ENCODE results near the gene CD80.
"Not testable (repeated sequence)": the region's sequence is repeated elsewhere in the genome, so short reads cannot be mapped to it uniquely, and the experiment has no call there.

CD80 gene

DNA sequence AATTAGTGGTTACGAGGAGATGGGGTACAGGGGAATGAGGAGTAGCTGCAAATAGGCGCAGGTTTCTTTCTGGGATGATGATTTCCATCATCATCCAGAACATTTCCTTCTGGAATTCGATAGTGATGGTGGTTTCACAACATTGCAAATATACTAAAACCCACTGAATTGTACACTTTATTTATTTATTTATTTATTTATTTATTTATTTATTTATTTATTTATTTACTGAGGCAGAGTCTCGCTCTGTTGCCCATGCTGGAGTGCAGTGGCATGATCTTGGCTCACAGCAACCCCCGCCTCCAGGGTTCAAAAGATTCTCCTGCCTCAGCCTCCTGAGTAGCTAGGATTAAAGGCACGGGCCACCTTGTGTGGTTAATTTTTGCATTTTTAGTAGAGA is 6.5 kb downstream of the CD80 start:
- not testable (repeated sequence) for H3K27ac Mint-ChIP-seq (ENCODE audit: low read depth); H3K9me3 Mint-ChIP-seq; H3K4me3 Mint-ChIP-seq; H3K27me3 Mint-ChIP-seq; ATAC-seq (replicated peaks; ENCODE audit: extremely low read depth, poor library complexity, severe bottlenecking); DNase-seq (ENCODE audit: low spot score in 2 of 2); H3K36me3 Mint-ChIP-seq (ENCODE audit: insufficient read depth); H3K4me1 Mint-ChIP-seq

DNA sequence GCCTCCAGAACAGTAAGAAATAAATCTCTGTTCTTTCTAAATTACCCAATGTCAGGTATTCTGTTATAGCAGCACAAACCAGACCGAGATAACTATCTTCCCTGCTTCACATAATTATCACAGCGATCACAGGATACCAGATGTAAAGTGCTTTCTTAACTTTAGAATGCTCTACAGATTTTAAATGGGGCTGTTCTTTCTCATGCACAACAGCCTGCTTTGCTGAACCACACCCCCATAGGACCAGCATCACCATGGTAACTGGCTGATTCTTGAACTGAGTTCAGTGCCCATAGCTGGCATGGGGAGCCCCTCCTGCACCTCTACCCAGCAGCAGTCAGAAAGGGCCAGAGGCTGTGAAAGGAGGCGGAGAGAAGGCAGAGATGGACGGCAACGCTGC is 7.8 kb downstream of the CD80 start:
- Mint-ChIP-seq H3K4me3 (no peak overlapping the region), H3K9me3 (no peaks in the 10 kb centered on the region), H3K36me3 (ENCODE audit: insufficient read depth) (no peaks in the 10 kb centered on the region), H3K27ac (ENCODE audit: low read depth) (no peak overlapping the region), H3K27me3 (no peaks in the 10 kb centered on the region), H3K4me1 (no peaks in the 10 kb centered on the region)
- ATAC-seq (replicated peaks; ENCODE audit: extremely low read depth, poor library complexity, severe bottlenecking) (no peak), DNase-seq (ENCODE audit: low spot score in 2 of 2) (no peak)

DNA sequence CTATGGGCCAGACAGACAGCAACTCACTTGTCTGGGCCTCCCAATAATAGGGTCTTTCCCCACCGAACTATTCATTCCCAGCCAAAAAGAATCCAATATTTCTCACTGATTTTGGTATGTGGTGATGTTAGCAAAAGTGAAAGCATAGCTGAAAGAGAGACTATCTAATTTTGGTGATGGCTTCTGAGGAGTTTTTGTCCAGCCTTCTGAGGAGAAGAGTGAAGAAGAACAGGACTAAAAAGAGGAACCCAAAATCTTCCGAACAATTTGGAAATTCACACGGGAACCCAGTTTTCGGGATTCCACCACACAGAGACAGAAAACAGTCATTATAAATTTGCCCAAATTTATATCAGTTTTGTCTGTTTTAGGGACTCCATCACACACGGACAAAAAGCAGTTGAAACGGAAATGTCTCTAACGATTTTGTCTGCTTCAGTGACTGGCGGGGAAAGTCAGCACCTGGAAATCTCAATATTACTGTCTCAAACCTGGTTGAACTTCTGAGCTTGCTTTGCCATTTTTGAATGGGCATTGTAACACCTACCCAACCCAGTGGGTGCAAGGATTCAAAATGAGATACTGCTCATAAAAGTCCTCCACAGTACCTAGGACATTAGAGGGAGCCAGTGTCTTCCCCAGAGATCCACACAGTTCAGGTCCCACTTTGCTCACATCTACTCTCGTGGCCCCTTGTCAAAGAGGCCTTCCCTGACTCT is 9.1 kb downstream of the CD80 start:
- H3K27me3 Mint-ChIP-seq, result no peaks in the 10 kb centered on the region
- no peaks in the 10 kb centered on the region for H3K4me1 Mint-ChIP-seq
- no peak for DNase-seq (ENCODE audit: low spot score in 2 of 2)
- H3K9me3 Mint-ChIP-seq, result no peaks in the 10 kb centered on the region
- H3K36me3 Mint-ChIP-seq (ENCODE audit: insufficient read depth), result no peaks in the 10 kb centered on the region
- ATAC-seq (replicated peaks; ENCODE audit: extremely low read depth, poor library complexity, severe bottlenecking), result no peak
- no peak overlapping the region for H3K4me3 Mint-ChIP-seq
- no peak overlapping the region for H3K27ac Mint-ChIP-seq (ENCODE audit: low read depth)

DNA sequence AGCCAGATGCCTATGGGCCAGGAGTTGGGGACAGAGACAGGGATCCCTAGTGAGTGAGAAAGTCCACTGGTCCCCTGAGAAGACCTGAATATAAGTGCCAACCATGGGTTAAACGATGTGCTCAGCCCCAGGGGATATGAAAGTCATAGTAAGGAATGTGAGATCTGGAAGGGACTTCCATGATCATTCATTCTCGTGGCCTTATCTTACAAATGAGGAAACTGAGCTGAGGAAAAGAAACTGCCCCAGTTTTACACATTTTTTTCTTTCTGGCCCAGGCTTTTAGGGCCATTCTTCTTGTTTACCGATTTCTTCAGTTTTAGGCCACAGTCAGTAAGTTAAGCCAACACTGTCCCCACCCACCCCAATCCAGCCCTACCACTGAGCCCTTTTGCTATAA is 11.1 kb downstream of the CD80 start:
- H3K27ac Mint-ChIP-seq (ENCODE audit: low read depth), result no peak overlapping the region

DNA sequence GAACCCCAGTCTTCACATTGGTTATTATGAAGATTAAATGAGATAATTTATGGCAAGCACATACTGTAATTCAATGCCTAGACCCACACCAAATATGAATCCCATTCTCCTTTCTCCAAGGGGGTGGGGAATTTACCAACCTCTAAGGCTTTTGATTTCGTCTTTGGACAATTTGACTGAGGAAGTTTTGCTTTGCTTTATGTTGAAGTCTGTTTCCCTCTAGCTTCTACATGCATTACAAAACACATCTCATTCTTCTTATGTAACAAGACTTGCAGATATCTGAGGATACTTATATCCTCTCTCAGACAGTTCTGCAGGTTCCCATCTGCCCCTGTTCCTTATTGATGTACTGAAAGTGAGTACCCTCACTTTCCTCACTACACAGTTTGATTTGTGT is 12.2 kb downstream of the CD80 start:
- no peaks in the 10 kb centered on the region for H3K9me3 Mint-ChIP-seq
- DNase-seq (ENCODE audit: low spot score in 2 of 2) (no peak), ATAC-seq (replicated peaks; ENCODE audit: extremely low read depth, poor library complexity, severe bottlenecking) (no peak)
- H3K4me3 Mint-ChIP-seq, result no peak overlapping the region
- no peaks in the 10 kb centered on the region for H3K27me3 Mint-ChIP-seq
- no peaks in the 10 kb centered on the region for H3K4me1 Mint-ChIP-seq
- H3K27ac Mint-ChIP-seq (ENCODE audit: low read depth), result no peak overlapping the region
- no peaks in the 10 kb centered on the region for H3K36me3 Mint-ChIP-seq (ENCODE audit: insufficient read depth)

More for the DNA sequence above, 11.1 kb downstream of the CD80 start:
- H3K27me3 Mint-ChIP-seq, result no peaks in the 10 kb centered on the region
- H3K9me3 Mint-ChIP-seq, result no peaks in the 10 kb centered on the region
- no peak overlapping the region for H3K4me3 Mint-ChIP-seq
- no peaks in the 10 kb centered on the region for H3K36me3 Mint-ChIP-seq (ENCODE audit: insufficient read depth)
- DNase-seq (ENCODE audit: low spot score in 2 of 2), result no peak
- no peaks in the 10 kb centered on the region for H3K4me1 Mint-ChIP-seq
- ATAC-seq (replicated peaks; ENCODE audit: extremely low read depth, poor library complexity, severe bottlenecking), result no peak

DNA sequence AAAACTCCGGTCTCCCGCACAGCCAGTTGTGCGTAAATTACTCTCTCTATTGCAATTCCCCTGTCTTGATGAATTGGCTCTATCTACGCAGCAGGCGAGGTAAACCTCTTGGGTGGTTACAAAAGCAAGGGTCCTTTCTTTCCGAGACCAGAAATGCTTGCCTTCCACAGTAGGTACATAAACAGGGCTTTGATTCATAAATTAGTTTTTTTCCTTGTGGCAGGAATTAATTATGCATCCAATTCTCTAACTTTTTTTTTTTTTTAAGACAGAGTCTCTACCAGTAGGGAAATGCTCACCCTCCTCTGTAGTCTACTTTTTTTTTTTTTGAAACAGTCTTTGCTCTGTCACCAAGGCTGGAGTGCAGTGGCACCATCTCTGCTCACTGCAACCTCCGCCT is 16.3 kb downstream of the CD80 start:
- no peak for DNase-seq (ENCODE audit: low spot score in 2 of 2)
- Mint-ChIP-seq H3K9me3 (no peaks in the 10 kb centered on the region), H3K27me3 (no peaks in the 10 kb centered on the region), H3K27ac (ENCODE audit: low read depth) (no peak overlapping the region), H3K36me3 (ENCODE audit: insufficient read depth) (no peaks in the 10 kb centered on the region), H3K4me1 (no peaks in the 10 kb centered on the region), H3K4me3 (no peak overlapping the region)
- no peak for ATAC-seq (replicated peaks; ENCODE audit: extremely low read depth, poor library complexity, severe bottlenecking)

DNA sequence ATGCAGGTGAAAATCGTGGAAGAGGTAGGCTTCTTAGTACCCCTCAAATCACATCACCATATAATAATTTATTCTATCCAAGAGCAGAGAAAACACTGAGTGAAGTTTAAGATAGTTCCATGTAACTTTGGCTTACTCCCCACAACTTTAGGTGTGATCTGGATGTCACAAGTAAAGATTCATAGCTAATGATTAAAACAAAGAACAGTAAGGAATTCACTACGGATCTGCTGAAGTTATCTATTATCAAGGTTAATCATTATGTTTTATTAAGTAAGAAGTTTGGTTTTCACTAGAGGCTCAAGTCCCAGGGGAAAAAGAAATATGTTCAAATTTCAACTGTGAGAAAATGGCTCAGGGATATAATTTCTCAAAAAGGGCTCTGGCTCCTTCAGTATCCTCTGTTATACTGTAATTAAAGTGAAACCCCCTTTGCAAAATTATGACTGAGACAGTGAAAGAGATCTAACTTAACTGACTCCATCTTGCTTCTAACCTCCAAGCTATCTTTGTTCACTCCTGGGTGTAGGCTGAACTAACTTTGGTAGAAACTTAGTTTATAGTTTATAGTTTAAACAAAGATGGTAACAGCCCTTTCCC is 17.1 kb downstream of the CD80 start:
- ATAC-seq (replicated peaks; ENCODE audit: extremely low read depth, poor library complexity, severe bottlenecking) (no peak), DNase-seq (ENCODE audit: low spot score in 2 of 2) (no peak)
- Mint-ChIP-seq H3K4me3 (no peak overlapping the region), H3K4me1 (no peaks in the 10 kb centered on the region), H3K9me3 (no peaks in the 10 kb centered on the region), H3K27me3 (no peaks in the 10 kb centered on the region), H3K27ac (ENCODE audit: low read depth) (no peak overlapping the region), H3K36me3 (ENCODE audit: insufficient read depth) (no peaks in the 10 kb centered on the region)

DNA sequence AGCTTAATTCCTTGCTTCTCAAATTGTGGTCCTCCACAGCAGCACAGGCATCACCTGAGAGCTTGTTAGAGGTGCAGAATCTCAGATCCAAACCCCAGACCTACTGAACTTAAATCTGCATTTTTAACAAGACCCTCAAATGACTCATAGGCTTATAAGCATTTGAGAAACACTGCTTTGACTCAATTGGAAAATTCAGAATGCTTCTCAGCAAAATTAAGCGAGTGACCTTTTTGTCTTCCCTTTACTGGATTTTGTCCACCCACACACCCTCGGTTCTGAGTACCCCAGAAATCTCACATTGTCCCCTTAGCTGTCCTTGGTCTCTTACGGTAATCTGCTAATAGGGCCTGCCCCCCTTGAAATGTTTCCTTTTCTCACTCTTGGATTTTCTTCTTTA is 17.9 kb downstream of the CD80 start:
- Mint-ChIP-seq H3K4me1 (no peaks in the 10 kb centered on the region), H3K4me3 (no peak overlapping the region), H3K36me3 (ENCODE audit: insufficient read depth) (no peaks in the 10 kb centered on the region), H3K9me3 (no peaks in the 10 kb centered on the region), H3K27ac (ENCODE audit: low read depth) (no peak overlapping the region), H3K27me3 (no peaks in the 10 kb centered on the region)
- no peak for DNase-seq (ENCODE audit: low spot score in 2 of 2)
- ATAC-seq (replicated peaks; ENCODE audit: extremely low read depth, poor library complexity, severe bottlenecking), result no peak

DNA sequence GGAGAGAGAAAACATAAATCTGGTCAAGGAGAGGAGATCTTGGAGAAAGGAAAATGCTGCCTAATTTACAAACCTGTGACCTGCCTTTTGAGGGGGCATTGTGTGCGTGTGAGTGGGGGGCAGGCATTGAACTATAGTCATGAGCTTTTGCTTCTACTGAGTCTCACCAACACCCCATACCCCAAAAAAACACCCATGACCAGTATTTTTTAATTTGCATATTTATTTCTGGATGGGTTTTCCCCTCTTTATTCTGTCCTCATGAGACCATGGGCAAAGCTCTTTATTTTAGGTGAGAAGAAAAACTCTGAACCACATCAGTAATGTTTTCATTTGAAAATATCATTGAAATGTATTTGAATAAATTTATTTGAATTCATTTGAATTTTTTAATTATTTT is 20.6 kb downstream of the CD80 start:
- no peaks in the 10 kb centered on the region for H3K4me1 Mint-ChIP-seq
- H3K27me3 Mint-ChIP-seq, result no peaks in the 10 kb centered on the region
- H3K9me3 Mint-ChIP-seq, result no peaks in the 10 kb centered on the region
- H3K27ac Mint-ChIP-seq (ENCODE audit: low read depth), result no peak overlapping the region
- H3K36me3 Mint-ChIP-seq (ENCODE audit: insufficient read depth), result no peaks in the 10 kb centered on the region
- ATAC-seq (replicated peaks; ENCODE audit: extremely low read depth, poor library complexity, severe bottlenecking), result no peak
- no peak overlapping the region for H3K4me3 Mint-ChIP-seq
- DNase-seq (ENCODE audit: low spot score in 2 of 2), result no peak

DNA sequence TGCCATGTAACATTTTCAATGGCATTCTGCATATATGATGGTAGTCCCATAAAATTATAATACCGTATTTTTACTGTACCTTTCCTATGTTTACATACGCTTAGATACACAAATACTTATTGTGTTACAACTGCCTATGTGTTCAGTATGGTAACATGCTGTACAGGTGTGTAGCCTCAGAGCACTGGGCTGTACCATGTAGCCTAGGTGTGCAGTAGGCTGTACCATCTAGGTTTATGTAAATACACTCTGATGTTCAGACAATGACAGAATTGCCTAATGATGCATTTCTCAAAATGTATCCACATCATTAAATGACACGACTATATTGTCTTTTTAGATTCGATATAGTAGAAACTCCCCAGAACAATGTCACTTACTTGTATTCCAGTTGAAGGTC is 22.7 kb downstream of the CD80 start:
- Mint-ChIP-seq H3K9me3 (no peaks in the 10 kb centered on the region), H3K27me3 (no peaks in the 10 kb centered on the region), H3K4me1 (no peaks in the 10 kb centered on the region), H3K27ac (ENCODE audit: low read depth) (no peak overlapping the region), H3K36me3 (ENCODE audit: insufficient read depth) (no peaks in the 10 kb centered on the region), H3K4me3 (no peak overlapping the region)
- ATAC-seq (replicated peaks; ENCODE audit: extremely low read depth, poor library complexity, severe bottlenecking), result no peak
- DNase-seq (ENCODE audit: low spot score in 2 of 2), result no peak

DNA sequence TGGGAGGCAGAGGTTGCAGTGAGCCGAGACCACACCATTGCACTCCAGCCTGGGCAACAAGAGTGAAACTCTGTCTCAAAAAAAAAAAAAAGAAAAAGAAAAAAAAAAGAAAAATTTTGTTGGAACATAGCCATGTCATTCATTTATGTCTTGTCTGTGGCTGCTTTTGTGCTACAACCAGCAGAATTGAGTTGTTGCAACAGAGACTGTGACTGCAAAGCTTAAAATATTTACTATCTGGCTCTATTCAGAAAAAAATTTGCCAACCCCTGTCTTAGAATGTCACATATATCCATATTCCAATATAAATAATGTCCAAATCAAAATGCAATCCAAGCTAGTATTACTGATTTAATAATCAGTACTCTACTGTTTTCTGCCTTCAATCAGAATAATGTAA is 25.1 kb downstream of the CD80 start:
- Mint-ChIP-seq H3K27ac (ENCODE audit: low read depth) (no peak overlapping the region), H3K36me3 (ENCODE audit: insufficient read depth) (no peaks in the 10 kb centered on the region), H3K4me1 (no peaks in the 10 kb centered on the region), H3K27me3 (no peaks in the 10 kb centered on the region), H3K9me3 (no peaks in the 10 kb centered on the region), H3K4me3 (no peak overlapping the region)
- ATAC-seq (replicated peaks; ENCODE audit: extremely low read depth, poor library complexity, severe bottlenecking) (no peak), DNase-seq (ENCODE audit: low spot score in 2 of 2) (no peak)

DNA sequence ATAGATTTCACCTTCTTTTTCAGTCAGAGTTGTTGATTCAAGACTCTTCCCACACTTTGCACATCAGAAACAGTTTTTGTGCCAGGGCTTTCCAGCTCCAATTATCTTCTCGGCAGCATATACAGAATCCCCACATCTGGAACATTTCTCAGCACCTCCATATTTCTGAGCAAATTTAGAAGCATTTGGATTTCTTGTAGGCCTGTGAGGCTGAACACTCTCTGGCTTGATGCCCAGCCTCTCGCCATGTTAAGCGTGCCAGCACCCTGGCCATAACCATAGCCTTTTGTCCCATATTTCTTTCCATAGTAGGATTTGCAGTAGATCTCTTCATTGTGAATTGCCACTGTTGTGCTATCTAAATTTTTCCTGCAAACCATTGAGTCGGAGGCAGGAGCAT is 28.3 kb downstream of the CD80 start:
- ATAC-seq (replicated peaks; ENCODE audit: extremely low read depth, poor library complexity, severe bottlenecking) (no peak), DNase-seq (ENCODE audit: low spot score in 2 of 2) (no peak)
- no peaks in the 10 kb centered on the region for H3K4me1 Mint-ChIP-seq
- no peaks in the 10 kb centered on the region for H3K9me3 Mint-ChIP-seq
- H3K27ac Mint-ChIP-seq (ENCODE audit: low read depth), result no peak overlapping the region
- no peak overlapping the region for H3K4me3 Mint-ChIP-seq
- H3K27me3 Mint-ChIP-seq, result no peaks in the 10 kb centered on the region
- H3K36me3 Mint-ChIP-seq (ENCODE audit: insufficient read depth), result no peaks in the 10 kb centered on the region

DNA sequence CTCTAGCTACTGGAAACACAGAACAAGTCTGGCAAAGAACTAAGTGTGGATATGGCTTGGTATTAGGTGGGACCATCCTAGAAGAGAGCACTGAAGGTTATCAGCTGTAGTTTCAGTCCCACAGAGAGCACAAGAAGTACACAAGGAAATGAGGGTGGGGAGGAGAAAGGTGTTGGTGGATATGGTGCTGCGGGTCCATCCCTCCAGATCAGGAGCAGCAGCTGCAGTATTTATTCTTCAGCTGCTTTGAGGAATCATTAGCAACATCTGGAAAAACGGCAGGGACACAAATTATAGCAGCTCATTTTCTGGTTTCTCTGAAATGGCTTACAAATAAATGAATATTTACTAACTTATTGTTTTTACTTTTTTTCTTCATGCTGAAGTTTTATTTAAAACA is 29.0 kb downstream of the CD80 start:
- ATAC-seq (replicated peaks; ENCODE audit: extremely low read depth, poor library complexity, severe bottlenecking) (no peak), DNase-seq (ENCODE audit: low spot score in 2 of 2) (no peak)
- no peaks in the 10 kb centered on the region for H3K9me3 Mint-ChIP-seq
- H3K4me1 Mint-ChIP-seq, result no peaks in the 10 kb centered on the region
- H3K4me3 Mint-ChIP-seq, result no peak overlapping the region
- H3K36me3 Mint-ChIP-seq (ENCODE audit: insufficient read depth), result no peaks in the 10 kb centered on the region
- no peak overlapping the region for H3K27ac Mint-ChIP-seq (ENCODE audit: low read depth)
- H3K27me3 Mint-ChIP-seq, result no peaks in the 10 kb centered on the region

Data from central memory CD8-positive, alpha-beta T cell (primary cell).